ENCODE data around the gene TFRC.
"Not testable (repeated sequence)": the region's sequence is repeated elsewhere in the genome, so short reads cannot be mapped to it uniquely, and the experiment has no call there.

DNA sequence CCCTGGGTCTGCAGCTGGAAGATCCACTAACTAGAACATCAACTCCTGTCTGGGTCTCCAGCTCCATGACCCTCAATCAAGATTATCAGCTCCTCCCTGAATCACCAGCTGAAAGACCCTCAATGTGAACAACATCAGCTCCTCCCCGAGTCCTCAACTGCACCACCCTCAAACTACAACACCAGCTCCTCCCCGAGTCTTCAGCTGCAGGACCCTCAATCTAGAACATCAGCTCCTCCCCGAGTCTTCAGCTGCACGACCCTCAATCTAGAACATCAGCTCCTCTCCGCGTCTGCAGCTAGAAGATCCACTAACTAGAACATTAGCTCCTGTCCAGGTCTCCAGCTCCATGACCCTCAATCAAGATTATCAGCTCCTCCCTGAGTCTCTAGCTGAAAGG lies 79.2 kb downstream of the TFRC start:
- TF ChIP-seq, protein P1, sequence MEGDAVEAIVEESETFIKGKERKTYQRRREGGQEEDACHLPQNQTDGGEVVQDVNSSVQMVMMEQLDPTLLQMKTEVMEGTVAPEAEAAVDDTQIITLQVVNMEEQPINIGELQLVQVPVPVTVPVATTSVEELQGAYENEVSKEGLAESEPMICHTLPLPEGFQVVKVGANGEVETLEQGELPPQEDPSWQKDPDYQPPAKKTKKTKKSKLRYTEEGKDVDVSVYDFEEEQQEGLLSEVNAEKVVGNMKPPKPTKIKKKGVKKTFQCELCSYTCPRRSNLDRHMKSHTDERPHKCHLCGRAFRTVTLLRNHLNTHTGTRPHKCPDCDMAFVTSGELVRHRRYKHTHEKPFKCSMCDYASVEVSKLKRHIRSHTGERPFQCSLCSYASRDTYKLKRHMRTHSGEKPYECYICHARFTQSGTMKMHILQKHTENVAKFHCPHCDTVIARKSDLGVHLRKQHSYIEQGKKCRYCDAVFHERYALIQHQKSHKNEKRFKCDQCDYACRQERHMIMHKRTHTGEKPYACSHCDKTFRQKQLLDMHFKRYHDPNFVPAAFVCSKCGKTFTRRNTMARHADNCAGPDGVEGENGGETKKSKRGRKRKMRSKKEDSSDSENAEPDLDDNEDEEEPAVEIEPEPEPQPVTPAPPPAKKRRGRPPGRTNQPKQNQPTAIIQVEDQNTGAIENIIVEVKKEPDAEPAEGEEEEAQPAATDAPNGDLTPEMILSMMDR (IDR thresholded peaks at IDR 0.05; ENCODE audit: low read depth, low read length, missing input control): not testable (repeated sequence)
- TF ChIP-seq RXRA (IDR thresholded peaks at IDR 0.05); JUND (IDR thresholded peaks at IDR 0.05); FOXA1 (IDR thresholded peaks at IDR 0.05); HNF4A (conservative IDR thresholded peaks at IDR 0.05); YY1 (IDR thresholded peaks at IDR 0.05); RAD21 (IDR thresholded peaks at IDR 0.05); SP1 (IDR thresholded peaks at IDR 0.05); EGR1 (IDR thresholded peaks at IDR 0.05; ENCODE audit: low read depth in 2 of 2); TAF1 (conservative IDR thresholded peaks at IDR 0.05); GABPA (IDR thresholded peaks at IDR 0.05 in 1 of 2, conservative IDR thresholded peaks at IDR 0.05 in 1 of 2): not testable (repeated sequence)
- TF ChIP-seq, protein P2, sequence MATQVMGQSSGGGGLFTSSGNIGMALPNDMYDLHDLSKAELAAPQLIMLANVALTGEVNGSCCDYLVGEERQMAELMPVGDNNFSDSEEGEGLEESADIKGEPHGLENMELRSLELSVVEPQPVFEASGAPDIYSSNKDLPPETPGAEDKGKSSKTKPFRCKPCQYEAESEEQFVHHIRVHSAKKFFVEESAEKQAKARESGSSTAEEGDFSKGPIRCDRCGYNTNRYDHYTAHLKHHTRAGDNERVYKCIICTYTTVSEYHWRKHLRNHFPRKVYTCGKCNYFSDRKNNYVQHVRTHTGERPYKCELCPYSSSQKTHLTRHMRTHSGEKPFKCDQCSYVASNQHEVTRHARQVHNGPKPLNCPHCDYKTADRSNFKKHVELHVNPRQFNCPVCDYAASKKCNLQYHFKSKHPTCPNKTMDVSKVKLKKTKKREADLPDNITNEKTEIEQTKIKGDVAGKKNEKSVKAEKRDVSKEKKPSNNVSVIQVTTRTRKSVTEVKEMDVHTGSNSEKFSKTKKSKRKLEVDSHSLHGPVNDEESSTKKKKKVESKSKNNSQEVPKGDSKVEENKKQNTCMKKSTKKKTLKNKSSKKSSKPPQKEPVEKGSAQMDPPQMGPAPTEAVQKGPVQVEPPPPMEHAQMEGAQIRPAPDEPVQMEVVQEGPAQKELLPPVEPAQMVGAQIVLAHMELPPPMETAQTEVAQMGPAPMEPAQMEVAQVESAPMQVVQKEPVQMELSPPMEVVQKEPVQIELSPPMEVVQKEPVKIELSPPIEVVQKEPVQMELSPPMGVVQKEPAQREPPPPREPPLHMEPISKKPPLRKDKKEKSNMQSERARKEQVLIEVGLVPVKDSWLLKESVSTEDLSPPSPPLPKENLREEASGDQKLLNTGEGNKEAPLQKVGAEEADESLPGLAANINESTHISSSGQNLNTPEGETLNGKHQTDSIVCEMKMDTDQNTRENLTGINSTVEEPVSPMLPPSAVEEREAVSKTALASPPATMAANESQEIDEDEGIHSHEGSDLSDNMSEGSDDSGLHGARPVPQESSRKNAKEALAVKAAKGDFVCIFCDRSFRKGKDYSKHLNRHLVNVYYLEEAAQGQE (IDR thresholded peaks at IDR 0.05): not testable (repeated sequence)
- TF ChIP-seq, protein P3, sequence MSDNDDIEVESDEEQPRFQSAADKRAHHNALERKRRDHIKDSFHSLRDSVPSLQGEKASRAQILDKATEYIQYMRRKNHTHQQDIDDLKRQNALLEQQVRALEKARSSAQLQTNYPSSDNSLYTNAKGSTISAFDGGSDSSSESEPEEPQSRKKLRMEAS (IDR thresholded peaks at IDR 0.05): not testable (repeated sequence)
- TF ChIP-seq, protein P4, sequence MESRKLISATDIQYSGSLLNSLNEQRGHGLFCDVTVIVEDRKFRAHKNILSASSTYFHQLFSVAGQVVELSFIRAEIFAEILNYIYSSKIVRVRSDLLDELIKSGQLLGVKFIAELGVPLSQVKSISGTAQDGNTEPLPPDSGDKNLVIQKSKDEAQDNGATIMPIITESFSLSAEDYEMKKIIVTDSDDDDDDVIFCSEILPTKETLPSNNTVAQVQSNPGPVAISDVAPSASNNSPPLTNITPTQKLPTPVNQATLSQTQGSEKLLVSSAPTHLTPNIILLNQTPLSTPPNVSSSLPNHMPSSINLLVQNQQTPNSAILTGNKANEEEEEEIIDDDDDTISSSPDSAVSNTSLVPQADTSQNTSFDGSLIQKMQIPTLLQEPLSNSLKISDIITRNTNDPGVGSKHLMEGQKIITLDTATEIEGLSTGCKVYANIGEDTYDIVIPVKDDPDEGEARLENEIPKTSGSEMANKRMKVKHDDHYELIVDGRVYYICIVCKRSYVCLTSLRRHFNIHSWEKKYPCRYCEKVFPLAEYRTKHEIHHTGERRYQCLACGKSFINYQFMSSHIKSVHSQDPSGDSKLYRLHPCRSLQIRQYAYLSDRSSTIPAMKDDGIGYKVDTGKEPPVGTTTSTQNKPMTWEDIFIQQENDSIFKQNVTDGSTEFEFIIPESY (IDR thresholded peaks at IDR 0.05): not testable (repeated sequence)

Measured in liver (tissue), 3 donors.